OCI-LY7 (cell line): ENCODE data around the gene RBKS. TPM values are rescaled to one million over a fixed set of nuclear protein-coding genes. Genes with fewer than 3 reads are reported as not detected.

ENCODE experiments used
- BruUV-seq: library from RNA; stranded (reverse); fragments of 400-500 nt; replicated peaks from 2 replicates; lab custom pipeline; 2021; lab: Mats Ljungman, UMichigan
- CTCF ChIA-PET: fragments of 300-600 bp; sonication (Branson Sonifier 250); formaldehyde crosslinking; loops from one replicate; lab custom pipeline; 2022; ENCODE audit warnings: antibody characterized with exemption; ENCODE audit not compliant: unreplicated experiment; lab: Charles Lee
- POLR2A ChIA-PET: fragments of 300-600 bp; sonication (Branson Sonifier 250); formaldehyde crosslinking; loops from one replicate; lab custom pipeline; 2022; ENCODE audit warnings: antibody characterized with exemption; lab: Charles Lee
- DNase-seq: peaks from one replicate; pipeline ENCODE4 v3.0.0-alpha.2; 2015; ENCODE audit warnings: low spot score
- H2AFZ ChIP-seq: fragments of 200-600 bp; sonication (generic), shearing (Covaris generic); 2 replicates; pipeline ENCODE4 v1.6.1; 2014; ENCODE audit warnings: mild to moderate bottlenecking, antibody characterized with exemption, low read length, moderate library complexity
- H3K27ac ChIP-seq: fragments of 200-600 bp; sonication (generic); 2 replicates; pipeline ENCODE4 v1.5.1; 2014; ENCODE audit warnings: mixed run types, low read depth, mild to moderate bottlenecking, moderate library complexity, low read length, inconsistent platforms; ENCODE audit not compliant: poor library complexity, severe bottlenecking
- H3K36me3 ChIP-seq: fragments of 200-600 bp; sonication (generic); 2 replicates; pipeline ENCODE4 v1.6.1; 2014; ENCODE audit warnings: mild to moderate bottlenecking, antibody characterized with exemption, low read length, moderate library complexity, mixed read lengths; ENCODE audit not compliant: insufficient read depth
- H3K4me1 ChIP-seq: fragments of 200-600 bp; sonication (generic); 2 replicates; pipeline ENCODE4 v1.5.1; 2014; ENCODE audit warnings: mild to moderate bottlenecking, low read length; ENCODE audit not compliant: insufficient read depth, poor library complexity, severe bottlenecking
- H3K4me2 ChIP-seq: fragments of 200-600 bp; sonication (generic); 2 replicates; pipeline ENCODE4 v1.6.1; 2014; ENCODE audit warnings: mild to moderate bottlenecking, low read length
- H3K4me3 ChIP-seq: fragments of 200-600 bp; sonication (generic); 2 replicates; pipeline ENCODE4 v1.5.1; 2014; ENCODE audit warnings: mild to moderate bottlenecking, low read depth, low read length; ENCODE audit not compliant: poor library complexity, severe bottlenecking
- H3K79me2 ChIP-seq: fragments of 200-600 bp; sonication (generic); 2 replicates; pipeline ENCODE4 v1.6.1; 2016; ENCODE audit warnings: low read depth, mild to moderate bottlenecking, low read length, moderate library complexity, mixed read lengths; ENCODE audit not compliant: insufficient read depth
- H3K9me2 ChIP-seq: fragments of 200-600 bp; sonication (generic); 2 replicates; pipeline ENCODE4 v1.6.1; 2016; ENCODE audit warnings: mild to moderate bottlenecking, low read length, mixed read lengths; ENCODE audit not compliant: insufficient read depth
- H3K9me3 ChIP-seq: fragments of 200-600 bp; sonication (generic); 2 replicates; pipeline ENCODE4 v1.6.1; 2014; ENCODE audit warnings: mild to moderate bottlenecking, mixed run types, low read length, mixed read lengths
- H4K20me1 ChIP-seq: fragments of 200-600 bp; sonication (generic); 2 replicates; pipeline ENCODE4 v1.6.1; 2014; ENCODE audit warnings: mild to moderate bottlenecking, antibody characterized with exemption, low read length, moderate library complexity, mixed read lengths; ENCODE audit not compliant: insufficient read depth
- EZH2phosphoT487 ChIP-seq: fragments of 200-600 bp; sonication (generic); IDR thresholded peaks from 2 replicates; pipeline ENCODE4 v1.6.1; 2018; ENCODE audit warnings: low read depth, borderline replicate concordance, mild to moderate bottlenecking, mixed run types, antibody characterized with exemption, low read length, moderate library complexity, mixed read lengths
- intact Hi-C: fragments of 100-400 bp; cut with micrococcal nuclease; formaldehyde crosslinking; loops from one replicate; pipeline ENCODE4 v1.10.0; 2022; ENCODE audit not compliant: unreplicated experiment
- total RNA-seq, 2 experiments: library from RNA; depleted of rRNA in 1 of 2; stranded (reverse); fragments of >200 nt in 1 of 2; shearing (Covaris generic) in 1 of 2; gene quantifications; 2 replicates each; pipeline ENCODE4 v1.2.3, GENCODE V29; 2014 to 2022
- TF ChIP-seq, protein P1 (sequence below): fragments of 200-600 bp; sonication (generic); conservative IDR thresholded peaks from 2 replicates; pipeline ENCODE4 v1.5.1; 2014; ENCODE audit warnings: mild to moderate bottlenecking, antibody characterized with exemption, low read length, moderate library complexity, mixed read lengths

The RBKS gene
- total RNA-seq, 2 experiments from 2014 or later: 1.1 TPM

DNA sequence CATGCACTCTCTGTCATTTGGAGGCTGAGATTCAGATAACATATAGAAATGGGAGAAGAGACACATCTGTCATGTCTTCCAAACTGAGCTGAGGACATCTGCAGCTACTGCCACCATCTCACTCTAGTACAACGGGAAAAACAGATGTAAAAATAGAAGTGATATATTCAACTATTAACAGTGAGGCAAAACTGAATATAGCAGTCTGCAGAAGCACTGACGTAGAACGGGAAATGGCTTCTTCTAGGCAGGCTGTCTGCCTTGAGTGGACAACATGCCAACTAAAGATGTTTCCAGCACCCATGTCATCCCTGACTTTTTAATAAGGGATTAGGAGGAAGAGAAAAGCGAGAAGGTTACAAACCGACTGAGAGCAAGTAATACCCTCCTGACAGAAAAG lies 67.1 kb downstream of the RBKS start:
- H3K4me2 ChIP-seq: no peak overlapping the region
- H3K9me3 ChIP-seq: peaks cover 7% of the 10 kb centered on the region
- CTCF ChIA-PET: no interaction called here
- intact Hi-C loops: no loop called here
- H3K36me3 ChIP-seq: no peaks in the 10 kb centered on the region
- no peak overlapping the region for H2AFZ ChIP-seq
- no peaks in the 10 kb centered on the region for H3K79me2 ChIP-seq
- no TSS peak for BruUV-seq
- no peaks in the 10 kb centered on the region for H4K20me1 ChIP-seq
- H3K4me1 ChIP-seq: no peaks in the 10 kb centered on the region
- TF ChIP-seq, protein P1, sequence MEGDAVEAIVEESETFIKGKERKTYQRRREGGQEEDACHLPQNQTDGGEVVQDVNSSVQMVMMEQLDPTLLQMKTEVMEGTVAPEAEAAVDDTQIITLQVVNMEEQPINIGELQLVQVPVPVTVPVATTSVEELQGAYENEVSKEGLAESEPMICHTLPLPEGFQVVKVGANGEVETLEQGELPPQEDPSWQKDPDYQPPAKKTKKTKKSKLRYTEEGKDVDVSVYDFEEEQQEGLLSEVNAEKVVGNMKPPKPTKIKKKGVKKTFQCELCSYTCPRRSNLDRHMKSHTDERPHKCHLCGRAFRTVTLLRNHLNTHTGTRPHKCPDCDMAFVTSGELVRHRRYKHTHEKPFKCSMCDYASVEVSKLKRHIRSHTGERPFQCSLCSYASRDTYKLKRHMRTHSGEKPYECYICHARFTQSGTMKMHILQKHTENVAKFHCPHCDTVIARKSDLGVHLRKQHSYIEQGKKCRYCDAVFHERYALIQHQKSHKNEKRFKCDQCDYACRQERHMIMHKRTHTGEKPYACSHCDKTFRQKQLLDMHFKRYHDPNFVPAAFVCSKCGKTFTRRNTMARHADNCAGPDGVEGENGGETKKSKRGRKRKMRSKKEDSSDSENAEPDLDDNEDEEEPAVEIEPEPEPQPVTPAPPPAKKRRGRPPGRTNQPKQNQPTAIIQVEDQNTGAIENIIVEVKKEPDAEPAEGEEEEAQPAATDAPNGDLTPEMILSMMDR: no peak
- no peak for TF ChIP-seq EZH2phosphoT487
- DNase-seq: no peak
- POLR2A ChIA-PET: no interaction called here
- no peak overlapping the region for H3K4me3 ChIP-seq
- no peak overlapping the region for H3K27ac ChIP-seq
- H3K9me2 ChIP-seq: no peaks in the 10 kb centered on the region

DNA sequence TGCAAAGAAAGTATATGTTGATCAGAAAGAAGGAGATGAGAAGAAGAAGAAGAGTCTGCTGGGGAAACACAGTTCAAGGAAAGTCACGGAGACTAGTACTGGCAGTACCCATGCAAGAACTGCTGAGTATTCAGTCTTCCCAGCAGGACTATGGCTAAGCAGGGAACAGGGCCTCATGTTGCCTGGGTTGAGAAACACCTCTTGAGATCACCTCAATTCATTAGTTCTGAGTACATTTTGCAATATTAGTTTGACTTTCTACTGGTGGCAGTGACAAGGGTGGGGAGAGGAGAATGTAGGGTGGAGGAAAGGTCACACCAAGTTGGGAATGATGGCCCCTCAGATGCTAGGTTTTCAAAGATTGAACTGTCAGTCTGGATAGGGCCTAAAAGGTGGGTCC lies 68.1 kb downstream of the RBKS start:
- no peaks in the 10 kb centered on the region for H3K9me2 ChIP-seq
- no peak for DNase-seq
- ChIA-PET POLR2A (no interaction called here), CTCF (no interaction called here)
- TF ChIP-seq, protein P1: no peak
- no peak for TF ChIP-seq EZH2phosphoT487
- peaks cover 7% of the 10 kb centered on the region for H3K9me3 ChIP-seq
- no peak overlapping the region for H3K4me3 ChIP-seq
- H3K36me3 ChIP-seq: no peaks in the 10 kb centered on the region
- intact Hi-C loops: no loop called here
- H3K79me2 ChIP-seq: no peaks in the 10 kb centered on the region
- H4K20me1 ChIP-seq: no peaks in the 10 kb centered on the region
- no TSS peak for BruUV-seq
- no peak overlapping the region for H3K4me2 ChIP-seq
- H3K4me1 ChIP-seq: no peaks in the 10 kb centered on the region
- H2AFZ ChIP-seq: no peak overlapping the region
- H3K27ac ChIP-seq: no peak overlapping the region

DNA sequence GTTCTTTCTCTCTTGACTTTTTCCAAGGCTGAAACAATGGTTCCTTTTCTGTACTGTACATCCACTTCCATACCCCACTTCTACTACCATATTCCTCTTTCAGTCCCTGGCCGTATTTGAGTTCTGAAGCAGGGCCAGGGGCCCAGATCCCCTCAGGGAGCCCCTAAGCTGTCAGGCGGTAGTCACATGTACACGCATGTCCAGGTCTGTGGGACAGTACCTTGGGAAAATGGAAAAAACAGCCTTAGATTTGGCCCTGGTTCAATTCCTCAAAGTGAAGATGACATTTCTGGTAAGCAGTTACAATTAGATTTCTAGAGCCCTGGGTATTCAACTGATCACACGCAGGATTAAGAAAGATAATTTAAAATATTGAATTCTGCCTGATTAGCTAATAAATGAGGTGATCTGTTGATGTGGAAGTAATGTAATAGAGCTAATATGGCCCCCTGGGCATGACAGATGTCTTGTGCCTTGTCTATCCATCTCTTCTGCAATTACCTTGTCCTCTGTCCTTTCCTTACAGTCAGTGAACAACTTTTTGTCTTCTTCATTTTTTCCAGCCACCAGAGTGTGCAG lies 74.2 kb downstream of the RBKS start:
- H4K20me1 ChIP-seq: no peaks in the 10 kb centered on the region
- intact Hi-C loops: no loop called here
- no peaks in the 10 kb centered on the region for H3K9me2 ChIP-seq
- ChIA-PET CTCF (no interaction called here), POLR2A (no interaction called here)
- no peak overlapping the region for H2AFZ ChIP-seq
- H3K4me1 ChIP-seq: no peaks in the 10 kb centered on the region
- H3K36me3 ChIP-seq: no peaks in the 10 kb centered on the region
- H3K4me2 ChIP-seq: no peak overlapping the region
- H3K9me3 ChIP-seq: no peaks in the 10 kb centered on the region
- no TSS peak for BruUV-seq
- DNase-seq: no peak
- no peak overlapping the region for H3K4me3 ChIP-seq
- TF ChIP-seq EZH2phosphoT487: no peak
- TF ChIP-seq, protein P1: no peak
- no peak overlapping the region for H3K27ac ChIP-seq
- H3K79me2 ChIP-seq: no peaks in the 10 kb centered on the region
